ENCODE results near the gene RCBTB1.
"Not testable (repeated sequence)": the region's sequence is repeated elsewhere in the genome, so short reads cannot be mapped to it uniquely, and the experiment has no call there.

RCBTB1 gene

DNA sequence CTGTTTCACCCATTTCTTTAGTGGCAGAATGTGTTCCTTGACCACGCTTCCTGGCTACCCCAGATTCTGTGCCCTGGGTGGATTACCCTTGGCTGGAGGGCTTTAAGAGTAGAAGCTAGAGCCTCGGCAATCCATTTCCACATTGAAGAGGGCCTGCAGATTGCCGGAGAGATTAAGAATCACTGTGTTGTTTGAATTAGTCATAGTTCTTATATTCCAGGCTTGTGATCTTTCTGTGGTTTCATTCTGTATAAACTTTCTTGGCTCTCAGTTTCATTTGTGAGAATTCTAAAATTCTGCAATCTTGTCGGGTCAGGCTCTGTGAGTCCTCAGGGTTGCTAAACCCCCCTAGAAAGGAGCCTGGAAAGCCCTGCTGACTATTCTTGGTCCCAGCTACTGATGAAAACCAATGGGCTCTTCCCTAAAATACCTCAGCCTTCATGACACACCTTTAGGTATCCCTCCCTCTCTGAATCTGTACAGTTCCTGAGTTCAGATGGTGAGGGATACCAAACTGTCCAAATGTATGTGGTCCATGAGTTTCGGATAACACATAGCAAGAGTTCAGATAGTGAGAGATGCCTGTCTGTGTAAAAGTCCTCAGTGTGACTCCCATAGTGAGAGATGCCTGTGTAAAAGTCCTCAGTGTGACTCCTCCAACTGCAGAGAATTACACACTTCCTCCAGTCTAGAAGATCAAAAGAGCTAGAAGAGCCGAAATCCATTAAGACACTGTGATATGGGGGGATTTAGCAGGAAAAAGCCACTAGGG, 85.3 kb downstream of the RCBTB1 start:
- DNase-seq, result no peak

DNA sequence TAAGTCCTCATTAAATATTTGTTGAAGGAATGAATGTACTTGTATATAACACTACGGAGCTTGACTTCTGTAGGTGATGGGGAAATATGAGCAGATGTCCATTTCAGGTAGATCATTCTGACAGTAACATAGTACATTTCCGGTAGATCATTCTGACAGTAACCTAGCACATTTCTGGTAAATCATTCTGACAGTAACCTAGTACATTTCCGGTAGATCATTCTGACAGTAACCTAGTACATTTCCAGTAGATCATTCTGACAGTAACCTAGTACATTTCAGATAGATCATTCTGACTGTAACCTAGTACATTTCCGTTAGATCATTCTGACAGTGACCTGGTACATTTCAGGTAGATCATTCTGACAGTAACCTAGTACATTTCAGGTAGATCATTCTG, 87.2 kb downstream of the RCBTB1 start:
- no peak for DNase-seq

DNA sequence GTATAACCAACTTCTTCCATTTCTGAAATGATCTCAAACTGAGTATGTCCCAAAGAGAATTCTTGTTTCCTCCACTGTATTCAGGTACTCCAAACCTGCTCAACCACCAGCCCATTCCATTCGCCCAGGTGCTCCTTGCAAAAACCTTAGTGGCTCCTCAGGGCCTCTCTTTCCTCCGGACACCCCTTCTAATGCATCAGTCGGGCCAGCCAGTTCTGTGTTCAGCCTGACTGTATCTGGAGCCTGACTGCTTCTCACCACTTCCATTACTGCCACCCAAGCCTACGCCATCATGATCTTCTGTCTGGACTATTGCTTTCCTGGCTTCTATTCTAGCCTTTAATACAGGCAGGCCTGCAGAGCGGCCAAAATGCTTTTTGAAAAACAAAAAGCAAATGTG, 88.1 kb downstream of the RCBTB1 start:
- no peak for DNase-seq

DNA sequence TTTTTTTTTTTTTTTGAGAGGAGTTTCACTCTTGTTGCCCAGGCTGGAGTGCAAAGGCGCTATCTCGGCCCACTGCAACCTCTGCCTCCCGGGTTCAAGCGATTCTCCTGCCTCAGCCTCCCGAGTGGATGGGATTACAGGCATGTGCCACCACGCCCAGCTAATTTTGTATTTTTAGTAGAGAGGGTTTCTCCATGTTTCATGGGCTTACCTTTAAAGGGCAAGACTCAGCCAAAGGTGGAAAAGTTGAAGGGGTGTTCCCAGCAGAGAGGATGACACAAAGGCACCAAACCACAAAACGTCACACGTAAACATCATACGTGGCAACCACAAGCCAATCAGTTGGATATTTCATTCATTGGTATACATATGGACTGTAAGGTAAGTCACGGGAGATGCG, 88.5 kb downstream of the RCBTB1 start:
- not testable (repeated sequence) for DNase-seq

DNA sequence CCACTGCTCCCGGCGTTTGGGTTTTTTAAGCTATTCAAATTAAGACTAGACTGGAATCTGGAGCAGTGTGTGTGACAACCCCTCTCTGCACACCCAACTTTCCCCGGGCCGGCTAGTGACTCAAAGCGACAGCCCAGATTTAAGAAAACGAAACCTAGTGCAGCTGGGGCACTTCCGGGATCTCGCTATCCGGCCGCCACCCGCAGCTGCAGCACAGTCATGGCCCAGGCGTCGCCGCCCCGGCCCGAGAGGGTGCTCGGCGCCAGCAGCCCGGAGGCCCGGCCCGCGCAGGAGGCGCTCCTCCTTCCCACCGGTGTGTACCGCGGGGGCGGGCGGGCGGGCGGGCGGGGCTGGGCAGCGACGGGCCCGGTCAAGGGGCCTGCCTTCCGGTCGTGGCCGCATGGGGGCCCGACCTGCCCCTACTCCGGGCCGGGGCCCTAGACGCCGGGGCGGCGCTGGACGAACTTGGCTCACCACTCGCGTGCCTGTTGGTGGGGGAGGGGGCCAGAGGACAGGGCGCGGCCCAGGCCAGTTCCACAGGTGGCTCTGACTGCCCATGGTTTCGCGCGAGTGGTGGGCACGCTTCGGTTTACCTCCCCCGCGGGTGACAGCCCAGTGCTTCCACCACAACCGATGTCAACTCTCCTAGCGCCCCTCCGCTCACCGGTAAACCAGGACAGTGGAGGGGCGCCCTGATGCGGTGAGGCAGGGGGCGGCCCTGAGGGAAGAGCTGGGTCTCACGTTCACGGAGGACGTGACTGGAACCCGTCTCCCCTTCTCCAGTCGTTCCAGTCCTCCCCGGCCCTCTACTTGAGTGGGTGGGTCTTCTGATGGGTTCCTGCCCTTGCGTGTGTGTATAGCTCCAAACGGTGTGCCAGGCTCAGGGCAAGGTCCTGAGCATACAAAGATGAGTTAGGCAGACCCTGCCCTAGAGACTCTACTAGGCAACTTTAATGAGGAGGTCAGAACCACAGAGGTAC, 89.3 kb downstream of the RCBTB1 start, which contains the start of gene PHF11:
TSS of gene PHF11 (plus strand) at position 171 of the 980 bp plus-strand sequence. CDS start at position 220, 49 bp downstream.
- peak; percentile 85 for DNase-seq

DNA sequence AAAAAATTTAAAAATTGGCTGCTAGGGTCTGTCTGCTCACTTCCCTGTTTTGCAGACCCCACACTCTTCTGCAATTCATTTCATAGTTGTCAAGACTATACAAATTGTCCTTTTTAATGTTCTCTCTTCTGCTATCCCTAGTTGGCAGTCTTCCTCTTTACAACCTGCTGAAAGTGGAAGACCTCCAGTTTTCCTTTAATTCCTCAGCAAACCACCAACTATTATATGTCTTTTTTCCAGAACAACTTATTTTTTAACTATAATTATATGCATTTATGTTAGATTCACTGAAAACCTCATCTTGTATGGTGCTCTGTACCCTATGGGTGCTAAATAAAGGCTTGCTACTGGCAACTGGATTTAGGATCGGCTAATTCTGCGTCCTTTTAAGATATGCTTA, 90.7 kb downstream of the RCBTB1 start:
- DNase-seq, result no peak

DNA sequence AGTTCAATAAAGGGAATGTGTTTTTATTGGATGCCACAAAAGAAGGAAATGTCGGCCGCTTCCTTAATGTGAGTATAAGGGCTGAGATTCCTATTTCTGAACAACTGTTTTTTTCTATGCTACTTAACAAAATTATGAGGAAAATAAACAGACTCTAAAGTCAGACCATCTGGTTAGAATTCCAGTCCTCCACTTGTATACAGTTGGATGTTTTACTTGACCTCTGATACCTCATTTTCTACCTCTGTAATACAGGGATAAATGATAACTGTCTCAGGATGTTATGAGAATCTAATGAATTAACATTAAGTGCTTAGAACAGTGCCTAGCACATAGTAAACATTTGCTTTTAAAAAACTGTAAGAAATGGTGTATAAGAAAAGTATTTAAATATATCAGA, 96.8 kb downstream of the RCBTB1 start:
- DNase-seq, result no peak
